Mesothelial cell of epicardium (in vitro differentiated cells): ENCODE results near the gene ARL15. TPM values are rescaled to one million over a fixed set of nuclear protein-coding genes. Genes with fewer than 3 reads are reported as not detected.
"Not testable (repeated sequence)": the region's sequence is repeated elsewhere in the genome, so short reads cannot be mapped to it uniquely, and the experiment has no call there.

Source experiments
- DNase-seq, 2 experiments: peaks; one replicate each; pipeline ENCODE4 v3.0.0; 2021; ENCODE audit warnings: low spot score in 2 of 2; ENCODE audit not compliant: unreplicated experiment in 2 of 2
- H3K27ac Mint-ChIP-seq: 2 replicates; pipeline ENCODE4 v1.8.0; 2021; ENCODE audit warnings: mixed read lengths
- H3K27me3 Mint-ChIP-seq: 2 replicates; pipeline ENCODE4 v1.8.0; 2021; ENCODE audit warnings: low read depth, mixed read lengths
- H3K36me3 Mint-ChIP-seq: 2 replicates; pipeline ENCODE4 v1.8.0; 2021; ENCODE audit warnings: mixed read lengths
- H3K4me1 Mint-ChIP-seq: 2 replicates; pipeline ENCODE4 v1.8.0; 2021; ENCODE audit warnings: mixed read lengths
- H3K4me3 Mint-ChIP-seq: 2 replicates; pipeline ENCODE4 v1.8.0; 2021; ENCODE audit warnings: mild to moderate bottlenecking, moderate library complexity, mixed read lengths
- H3K9me3 Mint-ChIP-seq: 2 replicates; pipeline ENCODE4 v1.8.0; 2021; ENCODE audit warnings: mixed read lengths
- CTCF ChIP-seq: fragments of 200-600 bp; sonication (generic); IDR thresholded peaks from one replicate; pipeline ENCODE4 v1.5.0; 2021; ENCODE audit warnings: antibody characterized with exemption; ENCODE audit not compliant: unreplicated experiment
- total RNA-seq: library from RNA; stranded (reverse); gene quantifications from 3 replicates; pipeline ENCODE4 v1.2.1, GENCODE V29; 2021

Gene ARL15
- total RNA-seq: 20.0 to 24.8 TPM (median 22.2 TPM) in 3 replicates

- Mint-ChIP-seq H3K4me1 (peaks cover 19% of the 10 kb centered on the region), H3K36me3 (no peaks in the 10 kb centered on the region), H3K9me3 (no peaks in the 10 kb centered on the region), H3K27ac (peak within 1 kb of the TSS; percentile 97), H3K4me3 (peak within 1 kb of the TSS; percentile 98), H3K27me3 (peaks cover 5% of the 10 kb centered on the region)
- DNase-seq: peak; percentile 97 to 98
- TF ChIP-seq CTCF: no peak
Observed at GRCh38 chr5:54310433-54311175, at the start of gene ARL15. Gene ARL15, minus strand, starts transcription at chr5:54310573.

GRCh38 chr5:54360089-54360488, 49.7 kb upstream of the ARL15 start:
- DNase-seq: no peak
- no peaks in the 10 kb centered on the region for H3K27me3 Mint-ChIP-seq
- H3K27ac Mint-ChIP-seq: peak overlapping the region; percentile 44
- no peak for TF ChIP-seq CTCF
- no peak overlapping the region for H3K4me3 Mint-ChIP-seq
- H3K9me3 Mint-ChIP-seq: peaks cover 19% of the 10 kb centered on the region
- H3K4me1 Mint-ChIP-seq: peaks cover 18% of the 10 kb centered on the region
- no peaks in the 10 kb centered on the region for H3K36me3 Mint-ChIP-seq

- Mint-ChIP-seq H3K27ac (peak overlapping the region; percentile 17), H3K4me3 (no peak overlapping the region)
Observed at GRCh38 chr5:54357408-54358058, 47.2 kb upstream of the ARL15 start.

GRCh38 chr5:54353933-54354564, 43.7 kb upstream of the ARL15 start:
- not testable (repeated sequence) for H3K36me3 Mint-ChIP-seq, H3K4me3 Mint-ChIP-seq, H3K4me1 Mint-ChIP-seq, H3K27ac Mint-ChIP-seq, DNase-seq, H3K27me3 Mint-ChIP-seq
- peaks cover 52% of the 10 kb centered on the region for H3K9me3 Mint-ChIP-seq

More at GRCh38 chr5:54357408-54358058, 47.2 kb upstream of the ARL15 start:
- H3K27me3 Mint-ChIP-seq: no peaks in the 10 kb centered on the region
- no peaks in the 10 kb centered on the region for H3K36me3 Mint-ChIP-seq
- no peak for DNase-seq
- H3K9me3 Mint-ChIP-seq: peaks cover 26% of the 10 kb centered on the region
- H3K4me1 Mint-ChIP-seq: peaks cover 18% of the 10 kb centered on the region
- TF ChIP-seq CTCF: no peak

- H3K4me1 Mint-ChIP-seq, H3K27me3 Mint-ChIP-seq: not testable (repeated sequence)
Observed at GRCh38 chr5:54352580-54352979, 42.2 kb upstream of the ARL15 start.

GRCh38 chr5:54347221-54347865, 37.0 kb upstream of the ARL15 start:
- no peaks in the 10 kb centered on the region for H3K27me3 Mint-ChIP-seq
- peaks cover 8% of the 10 kb centered on the region for H3K36me3 Mint-ChIP-seq
- peaks cover 51% of the 10 kb centered on the region for H3K9me3 Mint-ChIP-seq
- no peak for TF ChIP-seq CTCF
- no peak overlapping the region for H3K27ac Mint-ChIP-seq
- no peak overlapping the region for H3K4me3 Mint-ChIP-seq
- H3K4me1 Mint-ChIP-seq: no peaks in the 10 kb centered on the region
- no peak for DNase-seq

More at GRCh38 chr5:54352580-54352979, 42.2 kb upstream of the ARL15 start:
- not testable (repeated sequence) for H3K4me3 Mint-ChIP-seq, H3K27ac Mint-ChIP-seq, H3K36me3 Mint-ChIP-seq, DNase-seq
- H3K9me3 Mint-ChIP-seq: peaks cover 55% of the 10 kb centered on the region
